Hematopoietic multipotent progenitor cell treated with erythropoietin and hydrocortisone succinate and interleukin-3 and kit ligand, for 6 days (in vitro differentiated cells): Measurements from ENCODE around the gene ATG13.
"Not testable (repeated sequence)": the region's sequence is repeated elsewhere in the genome, so short reads cannot be mapped to it uniquely, and the experiment has no call there.

Experiments used
- DNase-seq: peaks from one replicate; pipeline ENCODE4 v3.0.0-alpha.2; 2015

The ATG13 gene

GRCh38 chr11:46700241-46701077, 83.1 kb downstream of the ATG13 start, which contains the start of the genes ARHGAP1 and ZNF408:
TSS of gene ARHGAP1 (minus strand) at chr11:46700619. CDS start at chr11:46696107, 4,512 bp downstream.
TSS of gene ZNF408 (plus strand) at chr11:46701031. CDS start at chr11:46701048, 17 bp downstream.
- peak; percentile 100 for DNase-seq

GRCh38 chr11:46701078-46701654, 83.8 kb downstream of the ATG13 start:
- no peak for DNase-seq

- DNase-seq = no peak
Measured at GRCh38 chr11:46705070-46705688, 87.8 kb downstream of the ATG13 start.

- no peak for DNase-seq
Measured at GRCh38 chr11:46706886-46707285, 89.5 kb downstream of the ATG13 start.

- DNase-seq = not testable (repeated sequence)
Measured at GRCh38 chr11:46709351-46709750, 92.0 kb downstream of the ATG13 start.

GRCh38 chr11:46710821-46711269, 93.5 kb downstream of the ATG13 start:
- DNase-seq = no peak

GRCh38 chr11:46711303-46711702, 94.0 kb downstream of the ATG13 start:
- no peak for DNase-seq

GRCh38 chr11:46712874-46713576, 95.7 kb downstream of the ATG13 start:
- no peak for DNase-seq

- not testable (repeated sequence) for DNase-seq
Measured at GRCh38 chr11:46717825-46718154, 100.4 kb downstream of the ATG13 start.

- peak; percentile 41 for DNase-seq
Measured at GRCh38 chr11:46718155-46719019, 101.0 kb downstream of the ATG13 start.

GRCh38 chr11:46719048-46719542, 101.7 kb downstream of the ATG13 start, which contains the start of gene F2:
TSS of gene F2 (plus strand) at chr11:46719213. CDS start at chr11:46719236, 23 bp downstream.
- no peak for DNase-seq

- no peak for DNase-seq
Measured at GRCh38 chr11:46719543-46720218, 102.3 kb downstream of the ATG13 start.

- no peak for DNase-seq
Measured at GRCh38 chr11:46721286-46721685, 103.9 kb downstream of the ATG13 start.

GRCh38 chr11:46722566-46723358, 105.4 kb downstream of the ATG13 start:
- no peak for DNase-seq

GRCh38 chr11:46723359-46723680, 106.0 kb downstream of the ATG13 start:
- DNase-seq = no peak

- DNase-seq = no peak
Measured at GRCh38 chr11:46724088-46724487, 106.7 kb downstream of the ATG13 start.
